Gastroesophageal sphincter (tissue), 2 donors: ENCODE results near the gene ARL6IP5.

ENCODE experiments used
- POLR2A ChIP-seq, 2 donors: fragments of 450-650 bp; IDR thresholded peaks; one replicate each; pipeline ENCODE4 v1.6.1; 2017; ENCODE audit warnings: antibody characterized with exemption in 2 of 2, mild to moderate bottlenecking in 2 of 2, moderate library complexity in 1 of 2
- POLR2AphosphoS5 ChIP-seq: sonication (generic); formaldehyde crosslinking; IDR thresholded peaks from one replicate; pipeline ENCODE4 v1.6.1; 2017; ENCODE audit warnings: antibody characterized with exemption

GRCh38 chr3:69082361-69082760 is 2.4 kb upstream of the ARL6IP5 start:
- TF ChIP-seq POLR2A (IDR thresholded peaks at IDR 0.05) (no peak), POLR2AphosphoS5 (no peak)
